HepG2 (cell line): ENCODE measurements around the gene ZNF451. TPM values are rescaled to one million over a fixed set of nuclear protein-coding genes. Genes with fewer than 3 reads are reported as not detected.

Experiments used
- ATAC-seq: fragments of 200-7000 bp; cut with Tn5 transposase; 3 replicates; pipeline ENCODE4 v1.9.1; 2020; ENCODE audit warnings: mild to moderate bottlenecking, moderate library complexity
- BruUV-seq: library from RNA; stranded (reverse); fragments of 400-500 nt; replicated peaks from 2 replicates; lab custom pipeline; 2021; lab: Mats Ljungman, UMichigan
- CTCF ChIA-PET: fragments of 300-600 bp; formaldehyde crosslinking; extraction: SDS; loops from one replicate; lab custom pipeline; 2021; ENCODE audit warnings: low total read pairs, inconsistent platforms, low intra/inter-chr PET ratio; lab: Yijun Ruan, JAX
- POLR2A ChIA-PET: fragments of 350-600 bp; sonication (Branson Sonifier 250); formaldehyde crosslinking; loops from one replicate; lab custom pipeline; 2020; ENCODE audit warnings: antibody characterized with exemption, inconsistent platforms; lab: Yijun Ruan, JAX
- DNase-seq: peaks from one replicate; pipeline ENCODE4 v3.0.0-alpha.2; 2015; ENCODE audit warnings: low spot score
- FAIRE-seq: peaks from 3 replicates; lab custom pipeline; 2011; peaks lifted over from hg19 to GRCh38; lab: Jason Lieb, UNC
- H2AFZ ChIP-seq: one replicate; pipeline ENCODE4 v1.6.1; 2011; ENCODE audit warnings: low read length, inconsistent platforms
- H3K27ac ChIP-seq: fragments of 300-600 bp; 3 replicates; pipeline ENCODE4 v1.8.0; 2011; ENCODE audit warnings: mixed run types, mild to moderate bottlenecking, mixed read lengths, low read length, inconsistent platforms; ENCODE audit not compliant: insufficient read depth; ENCODE audit errors: extremely low read length
- H3K27me3 ChIP-seq, 2 experiments: fragments of 200-600 bp in 1 of 2; 2 replicates in 1 of 2; 3 replicates in 1 of 2; pipeline versions ENCODE4 v1.6.0 to v1.8.0; 2011; ENCODE audit warnings: low read length in 2 of 2, mild to moderate bottlenecking in 2 of 2, moderate library complexity in 2 of 2, inconsistent platforms in 1 of 2; ENCODE audit not compliant: insufficient read depth in 2 of 2, control insufficient read depth in 1 of 2
- H3K36me3 ChIP-seq, 2 experiments: fragments of 200-600 bp in 1 of 2; replicated peaks in 1 of 2; 2 replicates in 1 of 2; 3 replicates in 1 of 2; pipeline versions ENCODE4 v1.5.1 to v1.8.0; 2011; ENCODE audit warnings: low read length in 2 of 2, inconsistent platforms in 1 of 2; ENCODE audit not compliant: insufficient read depth in 2 of 2, control insufficient read depth in 1 of 2
- H3K4me1 ChIP-seq: 2 replicates; pipeline ENCODE4 v1.5.1; 2012; ENCODE audit warnings: low read length, inconsistent platforms; ENCODE audit not compliant: insufficient read depth
- H3K4me2 ChIP-seq: 2 replicates; pipeline ENCODE4 v1.6.0; 2011; ENCODE audit warnings: low read depth, low read length, inconsistent platforms
- H3K4me3 ChIP-seq, 3 experiments: fragments of 200-600 bp in 1 of 3; sonication (generic), shearing (Covaris generic) in 1 of 3; replicated peaks in 1 of 3; 2 replicates each; pipeline ENCODE4 v1.5.1; 2011 to 2016; ENCODE audit warnings: low read length in 3 of 3, inconsistent platforms in 2 of 3, low read depth in 2 of 3, mild to moderate bottlenecking in 2 of 3, control low read depth in 1 of 3, mixed read lengths in 1 of 3; ENCODE audit not compliant: insufficient read depth in 1 of 3
- H3K79me2 ChIP-seq: one replicate; pipeline ENCODE4 v1.6.1; 2011; ENCODE audit warnings: low read length, inconsistent platforms; ENCODE audit not compliant: insufficient read depth
- H3K9ac ChIP-seq: 2 replicates; pipeline ENCODE4 v1.6.0; 2011; ENCODE audit warnings: mild to moderate bottlenecking, low read depth, low read length, inconsistent platforms; ENCODE audit not compliant: insufficient read depth
- H3K9me3 ChIP-seq: 2 replicates; pipeline ENCODE4 v1.5.1; 2012; ENCODE audit warnings: mild to moderate bottlenecking, low read length
- H4K20me1 ChIP-seq: 2 replicates; pipeline ENCODE4 v1.6.0; 2011; ENCODE audit warnings: inconsistent platforms, mild to moderate bottlenecking, low read length, moderate library complexity; ENCODE audit not compliant: insufficient read depth
- CBX2 ChIP-seq, 2 experiments: fragments of 200-600 bp in 1 of 2; sonication (generic); formaldehyde crosslinking in 1 of 2; IDR thresholded peaks; 2 replicates each; pipeline versions ENCODE4 v1.7.0 to v1.8.1; 2018 to 2022; ENCODE audit warnings: low read depth in 2 of 2, low read length in 1 of 2, mild to moderate bottlenecking in 1 of 2, missing genetic modification reagents in 1 of 2
- EP300 ChIP-seq, 3 experiments: sonication (generic) in 1 of 3; formaldehyde crosslinking in 1 of 3; IDR thresholded peaks; 2 replicates each; pipeline versions ENCODE4 v1.5.1 to v1.6.1; 2011 to 2020; ENCODE audit warnings: low read depth in 2 of 3, low read length in 2 of 3, borderline replicate concordance in 1 of 3, improper control_type of control experiment in 1 of 3, mild to moderate bottlenecking in 1 of 3, missing genetic modification reagents in 1 of 3, moderate library complexity in 1 of 3
- HMGA1 ChIP-seq: sonication (generic); formaldehyde crosslinking; conservative IDR thresholded peaks from 2 replicates; pipeline ENCODE4 v1.4.0; 2020; ENCODE audit warnings: missing genetic modification reagents
- PRPF4 ChIP-seq: fragments of 200-400 bp; formaldehyde crosslinking; IDR thresholded peaks from 2 replicates; pipeline ENCODE4 v1.6.1; 2016; ENCODE audit warnings: low read length, low read depth; ENCODE audit not compliant: poor library complexity, severe bottlenecking
- RBAK ChIP-seq: sonication (generic); formaldehyde crosslinking; IDR thresholded peaks from 2 replicates; pipeline ENCODE4 v1.5.1; 2020; ENCODE audit warnings: mild to moderate bottlenecking, missing genetic modification reagents
- TRIM24 ChIP-seq: sonication (generic); formaldehyde crosslinking; IDR thresholded peaks from 2 replicates; pipeline ENCODE4 v1.8.0; 2022; ENCODE audit warnings: mild to moderate bottlenecking, missing genetic modification reagents
- ZBTB3 ChIP-seq: sonication (generic); formaldehyde crosslinking; IDR thresholded peaks from 2 replicates; pipeline ENCODE4 v1.4.0; 2020; ENCODE audit warnings: low read depth, mild to moderate bottlenecking, moderate library complexity, missing genetic modification reagents, borderline replicate concordance
- ZFP36 ChIP-seq: fragments of 150-350 bp; IDR thresholded peaks from 2 replicates; pipeline ENCODE4 v1.6.1; 2018; ENCODE audit warnings: borderline replicate concordance, low read length, low read depth; ENCODE audit not compliant: partially characterized antibody
- WGBS: methylation state at CpG from one replicate; pipeline ENCODE4 v1.1.6; 2017; ENCODE audit warnings: low lambda C conversion rate; 5-methylcytosine and 5-hydroxymethylcytosine counted together
- in situ Hi-C: cut with HindIII; loops from 2 replicates; pipeline ENCODE4 v1.10.0; 2017; ENCODE audit warnings: low pct_unique_long_range_greater_than_20kb; ENCODE audit not compliant: extremely low pct_ligation_motif_present
- intact Hi-C: fragments of 100-400 bp; cut with micrococcal nuclease; formaldehyde crosslinking; loops from one replicate; pipeline ENCODE4 v1.10.0; 2022; ENCODE audit not compliant: unreplicated experiment
- polyA plus RNA-seq, 8 experiments: library from polyadenylated mRNA; depleted of rRNA in 3 of 8; stranded (reverse) in 7 of 8; unstranded in 1 of 8; fragments of >200 nt; fragmentation: Illumina TruSeq in 4 of 8; extraction: Trizol in 4 of 8; gene quantifications; 2 replicates each; pipeline versions ENCODE4 v1.2.1 to v1.2.3, GENCODE V29; 2011 to 2016; ENCODE audit warnings: low read depth in 4 of 8, missing spikeins in 1 of 8, mixed read lengths in 1 of 8; ENCODE audit not compliant: insufficient read depth in 1 of 8
- total RNA-seq, 5 experiments: library from RNA; depleted of rRNA; stranded (reverse); fragments of >200 nt; fragmentation: Illumina TruSeq; extraction: Trizol; gene quantifications; 2 replicates each; pipeline ENCODE4 v1.2.3, GENCODE V29; 2016; ENCODE audit warnings: low read depth in 1 of 5
- TF ChIP-seq, protein P1 (sequence below): IDR thresholded peaks from 2 replicates; pipeline ENCODE4 v1.6.1; 2016; ENCODE audit warnings: mild to moderate bottlenecking, missing biosample characterization, missing genetic modification reagents
- TF ChIP-seq, protein P2 (sequence below): sonication (generic); formaldehyde crosslinking; IDR thresholded peaks from 2 replicates; pipeline ENCODE4 v1.5.1; 2020; ENCODE audit warnings: mild to moderate bottlenecking, missing genetic modification reagents
- TF ChIP-seq, protein P3 (sequence below): sonication (generic); formaldehyde crosslinking; IDR thresholded peaks from 2 replicates; pipeline ENCODE4 v1.5.0; 2020; ENCODE audit warnings: mild to moderate bottlenecking, low read depth, missing genetic modification reagents, borderline replicate concordance
- TF ChIP-seq, protein P4 (sequence below): sonication (generic); formaldehyde crosslinking; IDR thresholded peaks from 2 replicates; pipeline ENCODE4 v1.4.0; 2020; ENCODE audit warnings: missing genetic modification reagents, borderline replicate concordance

ZNF451 gene
- total and polyA plus RNA-seq, 2 of the 13 experiments (the other 11 are each of a cell fraction or from before 2014, with no cell fraction given): 32.1 to 65.7 TPM

DNA sequence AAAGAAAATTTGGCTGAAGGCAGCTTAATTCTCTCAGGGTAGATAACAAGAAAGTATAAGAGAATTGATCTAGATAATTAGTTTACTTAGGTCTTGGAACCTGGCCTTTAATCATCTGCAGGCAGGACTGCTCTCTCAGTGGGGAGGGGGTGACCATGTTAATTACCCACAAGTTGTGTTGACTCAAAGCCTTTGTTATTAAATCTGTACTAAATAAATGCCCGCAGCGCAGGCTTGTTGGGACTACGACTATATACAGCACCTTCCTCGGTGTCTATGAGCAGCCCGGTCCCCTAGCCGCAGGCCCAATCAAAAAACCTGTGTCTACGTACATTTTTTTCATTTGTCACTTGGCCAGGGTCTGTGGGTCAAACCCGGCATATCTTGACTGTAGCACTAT lies 15.6 kb upstream of the ZNF451 start:
- in situ Hi-C loops (no loop called here), intact Hi-C loops (no loop called here)
- POLR2A ChIA-PET: no interaction called here
- Histone ChIP-seq H3K27me3 (no peaks in the 10 kb centered on the region), H3K79me2 (no peaks in the 10 kb centered on the region), H3K4me3 (no peak overlapping the region), H3K4me2 (no peak overlapping the region), H2AFZ (no peak overlapping the region), H3K4me1 (peaks cover 8% of the 10 kb centered on the region), H3K9ac (no peak overlapping the region), H3K36me3 (no peaks in the 10 kb centered on the region; a peak in 1 of 5 replicates), H3K27ac (no peak overlapping the region), H4K20me1 (no peaks in the 10 kb centered on the region), H3K9me3 (no peaks in the 10 kb centered on the region)
- WGBS: 97% methylated on average over 8 of the region's 8 CpGs
- no peak for ATAC-seq
- CTCF ChIA-PET: no interaction called here
- TF ChIP-seq PRPF4: no peak
- no peak for TF ChIP-seq ZBTB3 (CRISPR knock-in tag)
- BruUV-seq: no TSS peak
- DNase-seq: no peak
- no peak for FAIRE-seq

DNA sequence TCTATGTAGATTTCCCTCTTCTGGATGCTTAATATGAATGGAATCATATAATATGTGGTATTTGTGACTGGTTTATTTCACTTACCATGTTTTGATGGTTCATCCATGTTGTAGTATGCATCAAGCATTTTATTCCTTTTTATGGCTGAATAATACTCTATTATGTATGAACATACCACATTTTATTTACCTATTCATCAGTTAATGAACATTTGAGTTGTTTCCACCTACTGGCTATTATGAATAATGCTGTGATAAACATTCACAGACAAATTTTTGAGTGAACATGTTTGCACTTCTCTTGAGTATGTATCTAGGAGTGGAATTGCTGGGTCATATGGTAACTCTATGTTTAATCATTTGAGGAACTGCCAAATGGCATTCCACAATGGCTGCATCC lies 14.9 kb upstream of the ZNF451 start:
- ChIA-PET CTCF (no interaction called here), POLR2A (no interaction called here)
- Histone ChIP-seq H3K27ac (no peak overlapping the region), H3K9me3 (no peaks in the 10 kb centered on the region), H2AFZ (no peak overlapping the region), H3K4me2 (no peak overlapping the region), H3K36me3 (no peaks in the 10 kb centered on the region; a peak in 1 of 5 replicates), H3K9ac (no peak overlapping the region), H4K20me1 (no peaks in the 10 kb centered on the region), H3K27me3 (no peaks in the 10 kb centered on the region), H3K4me3 (no peak overlapping the region), H3K79me2 (no peaks in the 10 kb centered on the region), H3K4me1 (peaks cover 9% of the 10 kb centered on the region)
- FAIRE-seq: no peak
- in situ Hi-C loops (no loop called here), intact Hi-C loops (no loop called here)
- no TSS peak for BruUV-seq
- ATAC-seq: no peak
- no peak for DNase-seq
- TF ChIP-seq, protein P1, sequence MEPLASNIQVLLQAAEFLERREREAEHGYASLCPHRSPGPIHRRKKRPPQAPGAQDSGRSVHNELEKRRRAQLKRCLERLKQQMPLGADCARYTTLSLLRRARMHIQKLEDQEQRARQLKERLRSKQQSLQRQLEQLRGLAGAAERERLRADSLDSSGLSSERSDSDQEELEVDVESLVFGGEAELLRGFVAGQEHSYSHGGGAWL: no peak
- TF ChIP-seq CBX2 (IDR thresholded peaks at IDR 0.05; ENCODE audit: low read depth, low read length) (no peak), CBX2 (CRISPR knock-in tag; IDR thresholded peaks at IDR 0.05; ENCODE audit: low read depth) (no peak), TRIM24 (CRISPR knock-in tag) (no peak), EP300 (IDR thresholded peaks at IDR 0.05; ENCODE audit: low read depth in 2 of 2, low read length in 2 of 2) (no peak), EP300 (CRISPR knock-in tag; IDR thresholded peaks at IDR 0.05; ENCODE audit: borderline replicate concordance) (no peak), HMGA1 (no peak), RBAK (no peak), ZFP36 (no peak)
- TF ChIP-seq, protein P2, sequence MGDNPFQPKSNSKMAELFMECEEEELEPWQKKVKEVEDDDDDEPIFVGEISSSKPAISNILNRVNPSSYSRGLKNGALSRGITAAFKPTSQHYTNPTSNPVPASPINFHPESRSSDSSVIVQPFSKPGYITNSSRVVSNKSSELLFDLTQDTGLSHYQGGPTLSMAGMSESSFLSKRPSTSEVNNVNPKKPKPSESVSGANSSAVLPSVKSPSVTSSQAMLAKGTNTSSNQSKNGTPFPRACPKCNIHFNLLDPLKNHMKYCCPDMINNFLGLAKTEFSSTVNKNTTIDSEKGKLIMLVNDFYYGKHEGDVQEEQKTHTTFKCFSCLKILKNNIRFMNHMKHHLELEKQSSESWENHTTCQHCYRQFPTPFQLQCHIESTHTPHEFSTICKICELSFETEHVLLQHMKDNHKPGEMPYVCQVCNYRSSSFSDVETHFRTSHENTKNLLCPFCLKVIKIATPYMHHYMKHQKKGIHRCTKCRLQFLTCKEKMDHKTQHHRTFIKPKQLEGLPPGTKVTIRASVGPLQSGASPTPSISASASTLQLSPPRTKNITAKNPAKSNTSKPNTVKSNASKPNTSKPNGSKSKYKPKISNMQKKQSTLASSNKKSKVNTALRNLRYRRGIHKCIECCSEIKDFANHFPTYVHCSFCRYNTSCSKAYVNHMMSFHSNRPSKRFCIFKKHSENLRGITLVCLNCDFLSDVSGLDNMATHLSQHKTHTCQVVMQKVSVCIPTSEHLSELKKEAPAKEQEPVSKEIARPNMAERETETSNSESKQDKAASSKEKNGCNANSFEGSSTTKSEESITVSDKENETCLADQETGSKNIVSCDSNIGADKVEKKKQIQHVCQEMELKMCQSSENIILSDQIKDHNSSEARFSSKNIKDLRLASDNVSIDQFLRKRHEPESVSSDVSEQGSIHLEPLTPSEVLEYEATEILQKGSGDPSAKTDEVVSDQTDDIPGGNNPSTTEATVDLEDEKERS (CRISPR knock-in tag): no peak
- TF ChIP-seq, protein P3, sequence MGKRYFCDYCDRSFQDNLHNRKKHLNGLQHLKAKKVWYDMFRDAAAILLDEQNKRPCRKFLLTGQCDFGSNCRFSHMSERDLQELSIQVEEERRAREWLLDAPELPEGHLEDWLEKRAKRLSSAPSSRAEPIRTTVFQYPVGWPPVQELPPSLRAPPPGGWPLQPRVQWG (CRISPR knock-in tag): no peak
- TF ChIP-seq, protein P4, sequence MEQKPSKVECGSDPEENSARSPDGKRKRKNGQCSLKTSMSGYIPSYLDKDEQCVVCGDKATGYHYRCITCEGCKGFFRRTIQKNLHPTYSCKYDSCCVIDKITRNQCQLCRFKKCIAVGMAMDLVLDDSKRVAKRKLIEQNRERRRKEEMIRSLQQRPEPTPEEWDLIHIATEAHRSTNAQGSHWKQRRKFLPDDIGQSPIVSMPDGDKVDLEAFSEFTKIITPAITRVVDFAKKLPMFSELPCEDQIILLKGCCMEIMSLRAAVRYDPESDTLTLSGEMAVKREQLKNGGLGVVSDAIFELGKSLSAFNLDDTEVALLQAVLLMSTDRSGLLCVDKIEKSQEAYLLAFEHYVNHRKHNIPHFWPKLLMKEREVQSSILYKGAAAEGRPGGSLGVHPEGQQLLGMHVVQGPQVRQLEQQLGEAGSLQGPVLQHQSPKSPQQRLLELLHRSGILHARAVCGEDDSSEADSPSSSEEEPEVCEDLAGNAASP: no peak
